ENCODE results near the gene NUCB2. TPM values are rescaled to one million over a fixed set of nuclear protein-coding genes. Genes with fewer than 3 reads are reported as not detected.

The NUCB2 gene
- total and polyA plus RNA-seq, 10 of the 15 experiments (the other 5 are each of a cell fraction or from before 2014, with no cell fraction given): 16.0 to 74.1 (median 52.1) TPM

DNA sequence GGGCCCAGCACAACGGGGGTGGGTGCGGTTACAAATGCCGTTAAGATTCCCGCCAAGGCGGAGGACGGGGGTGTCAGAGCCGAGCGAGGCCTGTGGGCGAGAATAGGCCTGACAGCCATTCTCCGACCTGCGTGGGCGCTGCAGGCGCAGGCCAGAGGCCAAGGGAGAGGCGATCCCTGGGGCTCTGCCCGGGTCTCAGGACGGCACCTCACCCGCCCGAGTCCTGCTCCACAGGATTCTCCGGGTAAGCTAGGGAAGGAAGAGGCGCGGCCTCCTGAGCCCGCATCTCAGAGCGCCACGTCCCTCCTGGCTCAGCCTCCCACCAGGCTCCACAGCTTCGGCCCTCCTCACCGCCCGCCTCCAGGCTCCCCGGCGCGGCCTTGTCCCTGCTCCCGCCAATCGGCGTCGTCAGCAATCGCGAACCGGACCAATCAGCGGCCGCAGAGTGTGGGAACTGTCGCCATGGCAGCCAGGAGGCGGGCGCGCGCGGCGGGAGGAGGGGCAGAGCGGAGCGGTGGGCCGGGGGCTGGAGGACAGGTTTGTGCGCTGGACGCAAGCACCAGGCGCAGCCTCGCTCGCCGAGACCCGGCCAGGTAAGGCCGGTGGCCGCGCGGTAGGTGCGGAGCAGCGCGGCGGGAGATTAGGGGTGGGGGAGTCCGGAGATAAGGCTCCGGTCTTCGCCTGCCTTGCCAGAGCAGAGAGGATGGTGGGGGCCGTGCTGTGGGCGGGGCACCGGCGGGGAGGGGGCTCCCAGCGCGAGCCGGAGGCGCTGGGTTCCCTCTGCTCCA, at the start of gene NUCB2 (continued):
- no peak for TF ChIP-seq HDAC6 (IDR thresholded peaks at IDR 0.05; ENCODE audit: unreplicated experiment)
- no peak for TF ChIP-seq MEF2A (IDR thresholded peaks at IDR 0.05; ENCODE audit: insufficient read depth, low read depth, low read length)
- TF ChIP-seq GATAD2B (conservative IDR thresholded peaks at IDR 0.05; ENCODE audit: low read depth): peak; percentile 96
- no peak for TF ChIP-seq MTA3 (IDR thresholded peaks at IDR 0.05; ENCODE audit: borderline replicate concordance, low read length)
- TF ChIP-seq E2F4 (IDR thresholded peaks at IDR 0.05; ENCODE audit: low read depth, low read length): peak; percentile 77
- no peak; the same call in 1 of the 2 replicates for TF ChIP-seq FOXM1 (IDR thresholded peaks at IDR 0.05; ENCODE audit: low read depth, low read length)
- peak; percentile 68 for TF ChIP-seq ZBTB40 (IDR thresholded peaks at IDR 0.05; ENCODE audit: borderline replicate concordance)
- peak; percentile 96 for TF ChIP-seq NFYB (IDR thresholded peaks at IDR 0.05; ENCODE audit: insufficient read depth, low read depth, low read length)
- no peak for TF ChIP-seq SIN3A (IDR thresholded peaks at IDR 0.05; ENCODE audit: low read depth, low read length)
- TF ChIP-seq, protein P1, sequence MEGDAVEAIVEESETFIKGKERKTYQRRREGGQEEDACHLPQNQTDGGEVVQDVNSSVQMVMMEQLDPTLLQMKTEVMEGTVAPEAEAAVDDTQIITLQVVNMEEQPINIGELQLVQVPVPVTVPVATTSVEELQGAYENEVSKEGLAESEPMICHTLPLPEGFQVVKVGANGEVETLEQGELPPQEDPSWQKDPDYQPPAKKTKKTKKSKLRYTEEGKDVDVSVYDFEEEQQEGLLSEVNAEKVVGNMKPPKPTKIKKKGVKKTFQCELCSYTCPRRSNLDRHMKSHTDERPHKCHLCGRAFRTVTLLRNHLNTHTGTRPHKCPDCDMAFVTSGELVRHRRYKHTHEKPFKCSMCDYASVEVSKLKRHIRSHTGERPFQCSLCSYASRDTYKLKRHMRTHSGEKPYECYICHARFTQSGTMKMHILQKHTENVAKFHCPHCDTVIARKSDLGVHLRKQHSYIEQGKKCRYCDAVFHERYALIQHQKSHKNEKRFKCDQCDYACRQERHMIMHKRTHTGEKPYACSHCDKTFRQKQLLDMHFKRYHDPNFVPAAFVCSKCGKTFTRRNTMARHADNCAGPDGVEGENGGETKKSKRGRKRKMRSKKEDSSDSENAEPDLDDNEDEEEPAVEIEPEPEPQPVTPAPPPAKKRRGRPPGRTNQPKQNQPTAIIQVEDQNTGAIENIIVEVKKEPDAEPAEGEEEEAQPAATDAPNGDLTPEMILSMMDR (IDR thresholded peaks at IDR 0.05 in 2 of 3, conservative IDR thresholded peaks at IDR 0.05 in 1 of 3; ENCODE audit: control insufficient read depth in 2 of 3, extremely low read depth in 1 of 3, insufficient read depth in 1 of 3, low read depth in 3 of 3, low read length in 3 of 3): 0 out of 6 replicates have a peak, but pooled peaks of 1 of the 3 experiments have one; percentile 1
- TF ChIP-seq MTA2 (IDR thresholded peaks at IDR 0.05; ENCODE audit: low read depth): 0 out of 2 replicates have a peak, but pooled peaks have one; percentile 35
- peak; percentile 19; the same call in 1 of the 2 replicates for TF ChIP-seq STAT1 (conservative IDR thresholded peaks at IDR 0.05)
- peak; percentile 28; the same call in 1 of the 2 replicates for TF ChIP-seq ZNF207 (IDR thresholded peaks at IDR 0.05; ENCODE audit: borderline replicate concordance)
- TF ChIP-seq CREB1 (IDR thresholded peaks at IDR 0.05; ENCODE audit: low read depth): peak; percentile 40; the same call in 1 of the 2 replicates
- TF ChIP-seq, protein P2, sequence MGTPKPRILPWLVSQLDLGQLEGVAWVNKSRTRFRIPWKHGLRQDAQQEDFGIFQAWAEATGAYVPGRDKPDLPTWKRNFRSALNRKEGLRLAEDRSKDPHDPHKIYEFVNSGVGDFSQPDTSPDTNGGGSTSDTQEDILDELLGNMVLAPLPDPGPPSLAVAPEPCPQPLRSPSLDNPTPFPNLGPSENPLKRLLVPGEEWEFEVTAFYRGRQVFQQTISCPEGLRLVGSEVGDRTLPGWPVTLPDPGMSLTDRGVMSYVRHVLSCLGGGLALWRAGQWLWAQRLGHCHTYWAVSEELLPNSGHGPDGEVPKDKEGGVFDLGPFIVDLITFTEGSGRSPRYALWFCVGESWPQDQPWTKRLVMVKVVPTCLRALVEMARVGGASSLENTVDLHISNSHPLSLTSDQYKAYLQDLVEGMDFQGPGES (IDR thresholded peaks at IDR 0.05): peak; percentile 80
- no peak for TF ChIP-seq E4F1 (IDR thresholded peaks at IDR 0.05; ENCODE audit: borderline replicate concordance, partially characterized antibody)
- peak; percentile 81 for TF ChIP-seq DPF2 (IDR thresholded peaks at IDR 0.05)
- TF ChIP-seq YBX1 (IDR thresholded peaks at IDR 0.05): no peak

All from GM12878 (cell line).